Ramos (cell line): ENCODE data around the gene ZNG1E.
"Not testable (repeated sequence)": the region's sequence is repeated elsewhere in the genome, so short reads cannot be mapped to it uniquely, and the experiment has no call there.

ENCODE experiments used
- in situ Hi-C: fragments of 300-500 bp; cut with MboI; formaldehyde crosslinking; loops from one replicate; pipeline ENCODE4 v1.14.3; 2022; ENCODE audit warnings: low sequenced_read_pairs; ENCODE audit not compliant: unreplicated experiment

The ZNG1E gene

GRCh38 chr9:65675589-65676021 is at the start of gene ZNG1E:
Gene ZNG1E (plus strand): TSS chr9:65675928. CDS start chr9:65675977, 49 bp downstream.
- in situ Hi-C loops, result not testable (repeated sequence)

- in situ Hi-C loops, result not testable (repeated sequence)
Measured at GRCh38 chr9:65673579-65673978, 2.1 kb upstream of the ZNG1E start.

- in situ Hi-C loops, result not testable (repeated sequence)
Measured at GRCh38 chr9:65675018-65675417, 710 bp upstream of the ZNG1E start.

GRCh38 chr9:65676389-65676788 is 661 bp downstream of the ZNG1E start:
- in situ Hi-C loops, result not testable (repeated sequence)

- in situ Hi-C loops, result not testable (repeated sequence)
Measured at GRCh38 chr9:65678533-65678932, 2.8 kb downstream of the ZNG1E start.

- in situ Hi-C loops, result not testable (repeated sequence)
Measured at GRCh38 chr9:65703550-65703949, 27.8 kb downstream of the ZNG1E start.

- in situ Hi-C loops, result not testable (repeated sequence)
Measured at GRCh38 chr9:65714445-65714844, 38.7 kb downstream of the ZNG1E start.

GRCh38 chr9:65737096-65737564 is 61.4 kb downstream of the ZNG1E start, which contains the start of gene FOXD4L4:
Gene FOXD4L4 (plus strand): TSS chr9:65737146. CDS start chr9:65737146, 0 bp downstream.
- in situ Hi-C loops, result not testable (repeated sequence)

- in situ Hi-C loops, result not testable (repeated sequence)
Measured at GRCh38 chr9:65738133-65738532, 62.4 kb downstream of the ZNG1E start.
